ENCODE data around the gene CEP170.
"Not testable (repeated sequence)": the region's sequence is repeated elsewhere in the genome, so short reads cannot be mapped to it uniquely, and the experiment has no call there.

The CEP170 gene

GRCh38 chr1:243230914-243231313 is 24.2 kb downstream of the CEP170 start:
- DNase-seq = no peak

- no peak for DNase-seq
These were observed 25.6 kb downstream of the CEP170 start for GRCh38 chr1:243229526-243229925.

- no peak for DNase-seq
These were observed 27.5 kb downstream of the CEP170 start for GRCh38 chr1:243227622-243228021.

- DNase-seq = no peak
These were observed 37.0 kb downstream of the CEP170 start for GRCh38 chr1:243218059-243218458.

- DNase-seq = no peak
These were observed 37.7 kb downstream of the CEP170 start for GRCh38 chr1:243217349-243217748.

- DNase-seq = no peak
These were observed 38.3 kb downstream of the CEP170 start for GRCh38 chr1:243216741-243217140.

- DNase-seq = not testable (repeated sequence)
These were observed 39.7 kb downstream of the CEP170 start for GRCh38 chr1:243215276-243215875.

- DNase-seq = no peak
These were observed 41.9 kb downstream of the CEP170 start for GRCh38 chr1:243213045-243213787.

GRCh38 chr1:243211984-243212383 is 43.1 kb downstream of the CEP170 start:
- not testable (repeated sequence) for DNase-seq

GRCh38 chr1:243205026-243205501 is 50.0 kb downstream of the CEP170 start:
- DNase-seq = not testable (repeated sequence)

- not testable (repeated sequence) for DNase-seq
These were observed 50.7 kb downstream of the CEP170 start for GRCh38 chr1:243204336-243204735.

GRCh38 chr1:243203196-243203595 is 51.9 kb downstream of the CEP170 start:
- DNase-seq = not testable (repeated sequence)

GRCh38 chr1:243201316-243201715 is 53.8 kb downstream of the CEP170 start:
- not testable (repeated sequence) for DNase-seq

- DNase-seq = not testable (repeated sequence)
These were observed 57.6 kb downstream of the CEP170 start for GRCh38 chr1:243197524-243197923.

- DNase-seq = not testable (repeated sequence)
These were observed 61.8 kb downstream of the CEP170 start for GRCh38 chr1:243193330-243193729.

GRCh38 chr1:243186201-243186995 is 68.7 kb downstream of the CEP170 start:
- not testable (repeated sequence) for DNase-seq

GRCh38 chr1:243184787-243185186 is 70.3 kb downstream of the CEP170 start:
- not testable (repeated sequence) for DNase-seq

GRCh38 chr1:243183661-243184060 is 71.4 kb downstream of the CEP170 start:
- not testable (repeated sequence) for DNase-seq

- DNase-seq = not testable (repeated sequence)
These were observed 71.9 kb downstream of the CEP170 start for GRCh38 chr1:243183176-243183575.

- DNase-seq = no peak
These were observed 75.4 kb downstream of the CEP170 start for GRCh38 chr1:243179720-243180119.

- DNase-seq = not testable (repeated sequence)
These were observed 77.3 kb downstream of the CEP170 start for GRCh38 chr1:243177792-243178191.

GRCh38 chr1:243173758-243174369 is 81.2 kb downstream of the CEP170 start:
- DNase-seq = not testable (repeated sequence)

GRCh38 chr1:243164911-243165310 is 90.2 kb downstream of the CEP170 start:
- DNase-seq = not testable (repeated sequence)

Measured in CD4-positive, alpha-beta T cell treated with Interleukin-4 for 4 hours (primary cell).